Measurements from ENCODE around the gene CFHR4.
"Not testable (repeated sequence)": the region's sequence is repeated elsewhere in the genome, so short reads cannot be mapped to it uniquely, and the experiment has no call there.

CFHR4 gene

GRCh38 chr1:196887515-196888239 is at the start of gene CFHR4:
TSS of gene CFHR4 (plus strand) at chr1:196888052. CDS start at chr1:196888151, 99 bp downstream.
- DNase-seq = no peak

- DNase-seq = not testable (repeated sequence)
Observed at GRCh38 chr1:196849613-196850492, 38.0 kb upstream of the CFHR4 start.

GRCh38 chr1:196856053-196856452 is 31.8 kb upstream of the CFHR4 start:
- DNase-seq = no peak

GRCh38 chr1:196857188-196857587 is 30.7 kb upstream of the CFHR4 start:
- no peak for DNase-seq

GRCh38 chr1:196858811-196859210 is 29.0 kb upstream of the CFHR4 start:
- DNase-seq = no peak

GRCh38 chr1:196860323-196860884 is 27.4 kb upstream of the CFHR4 start:
- no peak for DNase-seq

- DNase-seq = no peak
Observed at GRCh38 chr1:196861429-196861828, 26.4 kb upstream of the CFHR4 start.

- DNase-seq = no peak
Observed at GRCh38 chr1:196866974-196867373, 20.9 kb upstream of the CFHR4 start.

- DNase-seq = no peak
Observed at GRCh38 chr1:196873385-196873784, 14.5 kb upstream of the CFHR4 start.

- DNase-seq = peak; percentile 20
Observed at GRCh38 chr1:196875935-196876334, 11.9 kb upstream of the CFHR4 start.

- DNase-seq = no peak
Observed at GRCh38 chr1:196877964-196878363, 9.9 kb upstream of the CFHR4 start.

- not testable (repeated sequence) for DNase-seq
Observed at GRCh38 chr1:196886560-196886959, 1.3 kb upstream of the CFHR4 start.

GRCh38 chr1:196890668-196891067 is 2.8 kb downstream of the CFHR4 start:
- no peak for DNase-seq

GRCh38 chr1:196891251-196891650 is 3.4 kb downstream of the CFHR4 start:
- no peak for DNase-seq

GRCh38 chr1:196896355-196896754 is 8.5 kb downstream of the CFHR4 start:
- DNase-seq = no peak

GRCh38 chr1:196897158-196897828 is 9.4 kb downstream of the CFHR4 start:
- DNase-seq = no peak

- no peak for DNase-seq
Observed at GRCh38 chr1:196902344-196902743, 14.5 kb downstream of the CFHR4 start.

GRCh38 chr1:196910215-196910614 is 22.4 kb downstream of the CFHR4 start:
- DNase-seq = no peak

- DNase-seq = not testable (repeated sequence)
Observed at GRCh38 chr1:196912283-196912682, 24.4 kb downstream of the CFHR4 start.

GRCh38 chr1:196926839-196927238 is 39.0 kb downstream of the CFHR4 start:
- DNase-seq = not testable (repeated sequence)

- DNase-seq = not testable (repeated sequence)
Observed at GRCh38 chr1:196932853-196933252, 45.0 kb downstream of the CFHR4 start.

GRCh38 chr1:196933531-196934189 is 45.8 kb downstream of the CFHR4 start:
- DNase-seq = no peak

GRCh38 chr1:196941474-196941873 is 53.6 kb downstream of the CFHR4 start:
- not testable (repeated sequence) for DNase-seq

Measured in MV-4-11 (cell line).